HepG2 (cell line): ENCODE data around the gene ASAP2. TPM values are rescaled to one million over a fixed set of nuclear protein-coding genes. Genes with fewer than 3 reads are reported as not detected.

Source experiments
- CHD4 ChIP-seq: fragments of 200-600 bp; sonication (generic); IDR thresholded peaks from 2 replicates; pipeline ENCODE4 v1.7.0; 2017; ENCODE audit warnings: mild to moderate bottlenecking, low read length, borderline replicate concordance
- IRF2 ChIP-seq: IDR thresholded peaks from 2 replicates; pipeline ENCODE4 v1.6.1; 2018; ENCODE audit warnings: missing genetic modification reagents, missing compliant biosample characterization
- KDM3A ChIP-seq: IDR thresholded peaks from 2 replicates; pipeline ENCODE4 v1.6.1; 2018; ENCODE audit warnings: low read depth, missing compliant biosample characterization
- NR2F1 ChIP-seq, 2 experiments: fragments of 450-650 bp in 1 of 2; formaldehyde crosslinking in 1 of 2; IDR thresholded peaks; 2 replicates each; pipeline versions ENCODE4 v1.5.0 to v1.6.1; 2016 to 2020; ENCODE audit warnings: mild to moderate bottlenecking in 1 of 2, missing compliant biosample characterization in 1 of 2, missing genetic modification reagents in 1 of 2, moderate library complexity in 1 of 2
- RELA ChIP-seq: sonication (generic); formaldehyde crosslinking; IDR thresholded peaks from 2 replicates; pipeline ENCODE4 v1.4.0; 2020; ENCODE audit warnings: missing genetic modification reagents
- SIN3B ChIP-seq: fragments of 150-350 bp; IDR thresholded peaks from 2 replicates; pipeline ENCODE4 v1.6.1; 2014; ENCODE audit warnings: low read length
- SMARCC2 ChIP-seq: fragments of 450-650 bp; IDR thresholded peaks from 2 replicates; pipeline ENCODE4 v1.6.1; 2017; ENCODE audit warnings: antibody characterized with exemption, mild to moderate bottlenecking
- ZNF605 ChIP-seq: sonication (generic); formaldehyde crosslinking; IDR thresholded peaks from 2 replicates; pipeline ENCODE4 v1.8.0; 2022; ENCODE audit warnings: mild to moderate bottlenecking, missing genetic modification reagents
- polyA plus RNA-seq, 8 experiments: library from polyadenylated mRNA; depleted of rRNA in 3 of 8; stranded (reverse) in 7 of 8; unstranded in 1 of 8; fragments of >200 nt; fragmentation: Illumina TruSeq in 4 of 8; extraction: Trizol in 4 of 8; gene quantifications; 2 replicates each; pipeline versions ENCODE4 v1.2.1 to v1.2.3, GENCODE V29; 2011 to 2016; ENCODE audit warnings: low read depth in 4 of 8, missing spikeins in 1 of 8, mixed read lengths in 1 of 8; ENCODE audit not compliant: insufficient read depth in 1 of 8
- total RNA-seq, 5 experiments: library from RNA; depleted of rRNA; stranded (reverse); fragments of >200 nt; fragmentation: Illumina TruSeq; extraction: Trizol; gene quantifications; 2 replicates each; pipeline ENCODE4 v1.2.3, GENCODE V29; 2016; ENCODE audit warnings: low read depth in 1 of 5
- TF ChIP-seq, protein P1 (sequence below): sonication (generic); formaldehyde crosslinking; IDR thresholded peaks from 2 replicates; pipeline ENCODE4 v1.4.0; 2020; ENCODE audit warnings: missing genetic modification reagents
- TF ChIP-seq, protein P2 (sequence below), 2 experiments: fragments of 450-650 bp in 1 of 2; sonication (generic) in 1 of 2; formaldehyde crosslinking in 1 of 2; IDR thresholded peaks; 2 replicates each; pipeline versions ENCODE4 v1.6.1 to v1.8.0; 2016 to 2022; ENCODE audit warnings: antibody characterized with exemption in 1 of 2, mild to moderate bottlenecking in 1 of 2, missing genetic modification reagents in 1 of 2
- TF ChIP-seq, protein P3 (sequence below): sonication (generic); formaldehyde crosslinking; IDR thresholded peaks from 2 replicates; pipeline ENCODE4 v1.4.0; 2020; ENCODE audit warnings: mild to moderate bottlenecking, missing genetic modification reagents
- TF ChIP-seq, protein P4 (sequence below): sonication (generic); formaldehyde crosslinking; IDR thresholded peaks from 2 replicates; pipeline ENCODE4 v1.4.0; 2020; ENCODE audit warnings: missing genetic modification reagents; ENCODE audit errors: not compliant biosample characterization
- TF ChIP-seq, protein P5 (sequence below): sonication (generic); formaldehyde crosslinking; IDR thresholded peaks from 2 replicates; pipeline ENCODE4 v1.9.0; 2021; ENCODE audit warnings: missing genetic modification reagents, borderline replicate concordance

ASAP2 gene
- total and polyA plus RNA-seq, 2 of the 13 experiments (the other 11 are each of a cell fraction or from before 2014, with no cell fraction given) = 7.3 to 22.3 TPM

DNA sequence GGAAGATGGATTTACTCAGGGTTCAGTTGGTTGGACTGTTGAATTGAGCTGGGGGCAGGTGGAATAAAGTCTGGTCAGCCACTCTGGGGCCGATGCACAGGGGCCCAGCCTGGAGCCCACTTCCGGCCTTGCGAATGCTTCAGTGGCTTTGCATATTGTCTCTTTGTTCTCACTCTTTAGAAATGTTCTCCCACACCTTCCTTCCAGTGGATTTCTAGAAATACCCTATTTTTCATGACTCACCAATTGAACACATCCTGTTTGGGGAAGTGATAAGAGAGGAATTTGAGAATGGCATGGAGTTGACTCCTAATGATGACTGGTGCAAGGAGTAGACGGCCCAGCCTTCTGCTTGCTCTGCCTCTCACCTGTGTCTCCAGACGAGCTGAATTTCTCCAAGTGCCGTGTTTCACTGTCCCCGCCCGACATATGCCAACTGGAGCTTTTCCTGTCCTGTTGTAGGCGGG is 28.1 kb downstream of the ASAP2 start (continued):
- TF ChIP-seq, protein P1, sequence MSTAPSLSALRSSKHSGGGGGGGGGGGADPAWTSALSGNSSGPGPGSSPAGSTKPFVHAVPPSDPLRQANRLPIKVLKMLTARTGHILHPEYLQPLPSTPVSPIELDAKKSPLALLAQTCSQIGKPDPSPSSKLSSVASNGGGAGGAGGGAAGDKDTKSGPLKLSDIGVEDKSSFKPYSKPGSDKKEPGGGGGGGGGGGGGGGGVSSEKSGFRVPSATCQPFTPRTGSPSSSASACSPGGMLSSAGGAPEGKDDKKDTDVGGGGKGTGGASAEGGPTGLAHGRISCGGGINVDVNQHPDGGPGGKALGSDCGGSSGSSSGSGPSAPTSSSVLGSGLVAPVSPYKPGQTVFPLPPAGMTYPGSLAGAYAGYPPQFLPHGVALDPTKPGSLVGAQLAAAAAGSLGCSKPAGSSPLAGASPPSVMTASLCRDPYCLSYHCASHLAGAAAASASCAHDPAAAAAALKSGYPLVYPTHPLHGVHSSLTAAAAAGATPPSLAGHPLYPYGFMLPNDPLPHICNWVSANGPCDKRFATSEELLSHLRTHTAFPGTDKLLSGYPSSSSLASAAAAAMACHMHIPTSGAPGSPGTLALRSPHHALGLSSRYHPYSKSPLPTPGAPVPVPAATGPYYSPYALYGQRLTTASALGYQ (CRISPR knock-in tag) = peak; percentile 82; the same call in 1 of the 2 replicates
- 0 out of 2 replicates have a peak, but pooled peaks have one; percentile 31 for TF ChIP-seq KDM3A
- TF ChIP-seq CHD4 = 0 out of 2 replicates have a peak, but pooled peaks have one; percentile 18
- TF ChIP-seq RELA = no peak
- TF ChIP-seq, protein P2, sequence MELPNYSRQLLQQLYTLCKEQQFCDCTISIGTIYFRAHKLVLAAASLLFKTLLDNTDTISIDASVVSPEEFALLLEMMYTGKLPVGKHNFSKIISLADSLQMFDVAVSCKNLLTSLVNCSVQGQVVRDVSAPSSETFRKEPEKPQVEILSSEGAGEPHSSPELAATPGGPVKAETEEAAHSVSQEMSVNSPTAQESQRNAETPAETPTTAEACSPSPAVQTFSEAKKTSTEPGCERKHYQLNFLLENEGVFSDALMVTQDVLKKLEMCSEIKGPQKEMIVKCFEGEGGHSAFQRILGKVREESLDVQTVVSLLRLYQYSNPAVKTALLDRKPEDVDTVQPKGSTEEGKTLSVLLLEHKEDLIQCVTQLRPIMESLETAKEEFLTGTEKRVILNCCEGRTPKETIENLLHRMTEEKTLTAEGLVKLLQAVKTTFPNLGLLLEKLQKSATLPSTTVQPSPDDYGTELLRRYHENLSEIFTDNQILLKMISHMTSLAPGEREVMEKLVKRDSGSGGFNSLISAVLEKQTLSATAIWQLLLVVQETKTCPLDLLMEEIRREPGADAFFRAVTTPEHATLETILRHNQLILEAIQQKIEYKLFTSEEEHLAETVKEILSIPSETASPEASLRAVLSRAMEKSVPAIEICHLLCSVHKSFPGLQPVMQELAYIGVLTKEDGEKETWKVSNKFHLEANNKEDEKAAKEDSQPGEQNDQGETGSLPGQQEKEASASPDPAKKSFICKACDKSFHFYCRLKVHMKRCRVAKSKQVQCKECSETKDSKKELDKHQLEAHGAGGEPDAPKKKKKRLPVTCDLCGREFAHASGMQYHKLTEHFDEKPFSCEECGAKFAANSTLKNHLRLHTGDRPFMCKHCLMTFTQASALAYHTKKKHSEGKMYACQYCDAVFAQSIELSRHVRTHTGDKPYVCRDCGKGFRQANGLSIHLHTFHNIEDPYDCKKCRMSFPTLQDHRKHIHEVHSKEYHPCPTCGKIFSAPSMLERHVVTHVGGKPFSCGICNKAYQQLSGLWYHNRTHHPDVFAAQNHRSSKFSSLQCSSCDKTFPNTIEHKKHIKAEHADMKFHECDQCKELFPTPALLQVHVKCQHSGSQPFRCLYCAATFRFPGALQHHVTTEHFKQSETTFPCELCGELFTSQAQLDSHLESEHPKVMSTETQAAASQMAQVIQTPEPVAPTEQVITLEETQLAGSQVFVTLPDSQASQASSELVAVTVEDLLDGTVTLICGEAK (IDR thresholded peaks at IDR 0.05) = no peak
- TF ChIP-seq, protein P2 (CRISPR knock-in tag; IDR thresholded peaks at IDR 0.05) = no peak
- TF ChIP-seq, protein P3, sequence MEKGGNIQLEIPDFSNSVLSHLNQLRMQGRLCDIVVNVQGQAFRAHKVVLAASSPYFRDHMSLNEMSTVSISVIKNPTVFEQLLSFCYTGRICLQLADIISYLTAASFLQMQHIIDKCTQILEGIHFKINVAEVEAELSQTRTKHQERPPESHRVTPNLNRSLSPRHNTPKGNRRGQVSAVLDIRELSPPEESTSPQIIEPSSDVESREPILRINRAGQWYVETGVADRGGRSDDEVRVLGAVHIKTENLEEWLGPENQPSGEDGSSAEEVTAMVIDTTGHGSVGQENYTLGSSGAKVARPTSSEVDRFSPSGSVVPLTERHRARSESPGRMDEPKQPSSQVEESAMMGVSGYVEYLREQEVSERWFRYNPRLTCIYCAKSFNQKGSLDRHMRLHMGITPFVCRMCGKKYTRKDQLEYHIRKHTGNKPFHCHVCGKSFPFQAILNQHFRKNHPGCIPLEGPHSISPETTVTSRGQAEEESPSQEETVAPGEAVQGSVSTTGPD (CRISPR knock-in tag) = 0 out of 2 replicates have a peak, but pooled peaks have one; percentile 10
- TF ChIP-seq, protein P4, sequence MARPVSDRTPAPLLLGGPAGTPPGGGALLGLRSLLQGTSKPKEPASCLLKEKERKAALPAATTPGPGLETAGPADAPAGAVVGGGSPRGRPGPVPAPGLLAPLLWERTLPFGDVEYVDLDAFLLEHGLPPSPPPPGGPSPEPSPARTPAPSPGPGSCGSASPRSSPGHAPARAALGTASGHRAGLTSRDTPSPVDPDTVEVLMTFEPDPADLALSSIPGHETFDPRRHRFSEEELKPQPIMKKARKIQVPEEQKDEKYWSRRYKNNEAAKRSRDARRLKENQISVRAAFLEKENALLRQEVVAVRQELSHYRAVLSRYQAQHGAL = no peak
- 0 out of 2 replicates have a peak, but pooled peaks have one; percentile 1 for TF ChIP-seq ZNF605 (CRISPR knock-in tag)
- no peak for TF ChIP-seq SIN3B
- 0 out of 2 replicates have a peak, but pooled peaks have one; percentile 31 for TF ChIP-seq IRF2 (CRISPR knock-in tag)
- TF ChIP-seq, protein P5, sequence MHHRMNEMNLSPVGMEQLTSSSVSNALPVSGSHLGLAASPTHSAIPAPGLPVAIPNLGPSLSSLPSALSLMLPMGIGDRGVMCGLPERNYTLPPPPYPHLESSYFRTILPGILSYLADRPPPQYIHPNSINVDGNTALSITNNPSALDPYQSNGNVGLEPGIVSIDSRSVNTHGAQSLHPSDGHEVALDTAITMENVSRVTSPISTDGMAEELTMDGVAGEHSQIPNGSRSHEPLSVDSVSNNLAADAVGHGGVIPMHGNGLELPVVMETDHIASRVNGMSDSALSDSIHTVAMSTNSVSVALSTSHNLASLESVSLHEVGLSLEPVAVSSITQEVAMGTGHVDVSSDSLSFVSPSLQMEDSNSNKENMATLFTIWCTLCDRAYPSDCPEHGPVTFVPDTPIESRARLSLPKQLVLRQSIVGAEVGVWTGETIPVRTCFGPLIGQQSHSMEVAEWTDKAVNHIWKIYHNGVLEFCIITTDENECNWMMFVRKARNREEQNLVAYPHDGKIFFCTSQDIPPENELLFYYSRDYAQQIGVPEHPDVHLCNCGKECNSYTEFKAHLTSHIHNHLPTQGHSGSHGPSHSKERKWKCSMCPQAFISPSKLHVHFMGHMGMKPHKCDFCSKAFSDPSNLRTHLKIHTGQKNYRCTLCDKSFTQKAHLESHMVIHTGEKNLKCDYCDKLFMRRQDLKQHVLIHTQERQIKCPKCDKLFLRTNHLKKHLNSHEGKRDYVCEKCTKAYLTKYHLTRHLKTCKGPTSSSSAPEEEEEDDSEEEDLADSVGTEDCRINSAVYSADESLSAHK (CRISPR knock-in tag) = no peak
- no peak for TF ChIP-seq SMARCC2
- TF ChIP-seq NR2F1 (CRISPR knock-in tag; IDR thresholded peaks at IDR 0.05) = peak in 1 of 2 experiments; percentile 25; a peak in 1 of 4 replicates
